ENCODE measurements around the gene SH3BP5.
A peak's percentile ranks its signal among the peaks of the same experiment; 100 is the strongest.

Gene SH3BP5

GRCh38 chr3:15348246-15348645, 15.9 kb upstream of the SH3BP5 start:
- Histone ChIP-seq H3K4me3 (replicated peaks; ENCODE audit: low read depth, low read length) (no peak overlapping the region), H3K27me3 (replicated peaks; ENCODE audit: control insufficient read depth, insufficient read depth, low read length) (no peaks in the 10 kb centered on the region)

GRCh38 chr3:15347737-15348110, 15.3 kb upstream of the SH3BP5 start:
- no peak for TF ChIP-seq CTCF (IDR thresholded peaks at IDR 0.05; ENCODE audit: insufficient read depth, low read length, poor library complexity, severe bottlenecking)
- no peak for DNase-seq (ENCODE audit: extremely low read depth, insufficient read length)
- no peaks in the 10 kb centered on the region for H3K36me3 ChIP-seq (ENCODE audit: control insufficient read depth, insufficient read depth, low read length)
- no peaks in the 10 kb centered on the region for H3K27me3 ChIP-seq (replicated peaks; ENCODE audit: control insufficient read depth, insufficient read depth, low read length)
- H3K4me3 ChIP-seq (replicated peaks; ENCODE audit: low read depth, low read length) = no peak overlapping the region

More at GRCh38 chr3:15348246-15348645, 15.9 kb upstream of the SH3BP5 start:
- TF ChIP-seq CTCF (IDR thresholded peaks at IDR 0.05; ENCODE audit: insufficient read depth, low read length, poor library complexity, severe bottlenecking) = no peak
- DNase-seq (ENCODE audit: extremely low read depth, insufficient read length) = no peak
- H3K36me3 ChIP-seq (ENCODE audit: control insufficient read depth, insufficient read depth, low read length) = no peaks in the 10 kb centered on the region

GRCh38 chr3:15347063-15347736, 14.8 kb upstream of the SH3BP5 start:
- Histone ChIP-seq H3K27me3 (replicated peaks; ENCODE audit: control insufficient read depth, insufficient read depth, low read length) (no peaks in the 10 kb centered on the region), H3K36me3 (ENCODE audit: control insufficient read depth, insufficient read depth, low read length) (no peaks in the 10 kb centered on the region), H3K4me3 (replicated peaks; ENCODE audit: low read depth, low read length) (no peak overlapping the region)
- TF ChIP-seq CTCF (IDR thresholded peaks at IDR 0.05; ENCODE audit: insufficient read depth, low read length, poor library complexity, severe bottlenecking) = no peak
- DNase-seq (ENCODE audit: extremely low read depth, insufficient read length) = no peak

GRCh38 chr3:15346516-15346915, 14.1 kb upstream of the SH3BP5 start:
- no peak for TF ChIP-seq CTCF (IDR thresholded peaks at IDR 0.05; ENCODE audit: insufficient read depth, low read length, poor library complexity, severe bottlenecking)
- H3K27me3 ChIP-seq (replicated peaks; ENCODE audit: control insufficient read depth, insufficient read depth, low read length) = no peaks in the 10 kb centered on the region
- H3K36me3 ChIP-seq (ENCODE audit: control insufficient read depth, insufficient read depth, low read length) = no peaks in the 10 kb centered on the region
- H3K4me3 ChIP-seq (replicated peaks; ENCODE audit: low read depth, low read length) = no peak overlapping the region
- no peak for DNase-seq (ENCODE audit: extremely low read depth, insufficient read length)

- no peak for TF ChIP-seq CTCF (IDR thresholded peaks at IDR 0.05; ENCODE audit: insufficient read depth, low read length, poor library complexity, severe bottlenecking)
- no peaks in the 10 kb centered on the region for H3K36me3 ChIP-seq (ENCODE audit: control insufficient read depth, insufficient read depth, low read length)
- no peaks in the 10 kb centered on the region for H3K27me3 ChIP-seq (replicated peaks; ENCODE audit: control insufficient read depth, insufficient read depth, low read length)
- H3K4me3 ChIP-seq (replicated peaks; ENCODE audit: low read depth, low read length) = no peak overlapping the region
- DNase-seq (ENCODE audit: extremely low read depth, insufficient read length) = peak; percentile 59
Observed at GRCh38 chr3:15345608-15346137, 13.3 kb upstream of the SH3BP5 start.

Data from GM06990 (cell line).